Mesendoderm (in vitro differentiated cells): ENCODE measurements around the gene RTL10.
"Not testable (repeated sequence)": the region's sequence is repeated elsewhere in the genome, so short reads cannot be mapped to it uniquely, and the experiment has no call there.

Experiments used
- DNase-seq: peaks from one replicate; pipeline ENCODE4 v3.0.0; 2013
- H2AK5ac ChIP-seq: 2 replicates; pipeline ENCODE4 v1.6.1; 2013; ENCODE audit warnings: low read length, inconsistent platforms
- H2BK120ac ChIP-seq: 2 replicates; pipeline ENCODE4 v1.6.1; 2013; ENCODE audit warnings: low read depth, mild to moderate bottlenecking, low read length, moderate library complexity, mixed read lengths
- H2BK15ac ChIP-seq: replicated peaks from 2 replicates; pipeline ENCODE4 v1.6.1; 2013; ENCODE audit warnings: low read depth, mild to moderate bottlenecking, moderate library complexity
- H2BK5ac ChIP-seq: 2 replicates; pipeline ENCODE4 v1.6.1; 2013; ENCODE audit warnings: low read length, inconsistent platforms
- H3K18ac ChIP-seq: 2 replicates; pipeline ENCODE4 v1.6.1; 2013; ENCODE audit warnings: mild to moderate bottlenecking, low read length, mixed read lengths
- H3K23ac ChIP-seq: one replicate; pipeline ENCODE4 v1.6.1; 2013; ENCODE audit warnings: low read length
- H3K27ac ChIP-seq: 2 replicates; pipeline ENCODE4 v1.5.1; 2013; ENCODE audit warnings: low read depth, mild to moderate bottlenecking, inconsistent platforms, low read length, moderate library complexity
- H3K27me3 ChIP-seq: 2 replicates; pipeline ENCODE4 v1.6.1; 2013; ENCODE audit warnings: low read length, control low read depth, mild to moderate bottlenecking, inconsistent platforms; ENCODE audit not compliant: insufficient read depth, poor library complexity
- H3K36me3 ChIP-seq: 2 replicates; pipeline ENCODE4 v1.6.1; 2013; ENCODE audit warnings: low read length, inconsistent platforms; ENCODE audit not compliant: control insufficient read depth, insufficient read depth
- H3K4ac ChIP-seq: one replicate; pipeline ENCODE4 v1.6.1; 2013; ENCODE audit warnings: low read depth, mild to moderate bottlenecking, low read length, moderate library complexity
- H3K4me1 ChIP-seq: 2 replicates; pipeline ENCODE4 v1.6.1; 2013; ENCODE audit warnings: low read depth, low read length, inconsistent platforms; ENCODE audit not compliant: control insufficient read depth
- H3K4me2 ChIP-seq: 2 replicates; pipeline ENCODE4 v1.6.1; 2013; ENCODE audit warnings: low read length
- H3K4me3 ChIP-seq: 2 replicates; pipeline ENCODE4 v1.5.1; 2013; ENCODE audit warnings: mild to moderate bottlenecking, low read length
- H3K56ac ChIP-seq: one replicate; pipeline ENCODE4 v1.6.1; 2013; ENCODE audit warnings: low read length
- H3K79me1 ChIP-seq: 2 replicates; pipeline ENCODE4 v1.6.1; 2013; ENCODE audit warnings: low read length, inconsistent platforms
- H3K79me2 ChIP-seq: 2 replicates; pipeline ENCODE4 v1.6.1; 2013; ENCODE audit warnings: mild to moderate bottlenecking, low read length; ENCODE audit not compliant: control insufficient read depth, insufficient read depth
- H3K9ac ChIP-seq: 2 replicates; pipeline ENCODE4 v1.6.1; 2013; ENCODE audit warnings: low read length, inconsistent platforms
- H4K5ac ChIP-seq: one replicate; pipeline ENCODE4 v1.6.1; 2013; ENCODE audit warnings: low read length
- H4K8ac ChIP-seq: one replicate; pipeline ENCODE4 v1.6.1; 2013; ENCODE audit warnings: low read depth, mild to moderate bottlenecking, control low read depth, low read length, moderate library complexity
- WGBS: extraction: QIAGEN DNeasy Blood & Tissue Kit; methylation state at CpG from one replicate; pipeline ENCODE4 v1.1.7; 2013; ENCODE audit warnings: low lambda C conversion rate, missing lambda C conversion rate; ENCODE audit not compliant: insufficient coverage; ENCODE audit errors: extremely low coverage; 5-methylcytosine and 5-hydroxymethylcytosine counted together

The RTL10 gene

GRCh38 chr22:19831979-19832378 lies 22.7 kb downstream of the RTL10 start:
- H3K4me1 ChIP-seq, H3K79me1 ChIP-seq, H4K8ac ChIP-seq, H3K18ac ChIP-seq, H3K79me2 ChIP-seq, H2BK15ac ChIP-seq, H2BK120ac ChIP-seq, H4K5ac ChIP-seq, H3K36me3 ChIP-seq, H3K4ac ChIP-seq, H3K4me2 ChIP-seq, H3K56ac ChIP-seq, H2BK5ac ChIP-seq, H3K27ac ChIP-seq, H3K27me3 ChIP-seq, DNase-seq, H3K9ac ChIP-seq, H3K4me3 ChIP-seq, H2AK5ac ChIP-seq, H3K23ac ChIP-seq: not testable (repeated sequence)
- no CpG with 5 or more reads among the region's 3 CpGs for WGBS

DNA sequence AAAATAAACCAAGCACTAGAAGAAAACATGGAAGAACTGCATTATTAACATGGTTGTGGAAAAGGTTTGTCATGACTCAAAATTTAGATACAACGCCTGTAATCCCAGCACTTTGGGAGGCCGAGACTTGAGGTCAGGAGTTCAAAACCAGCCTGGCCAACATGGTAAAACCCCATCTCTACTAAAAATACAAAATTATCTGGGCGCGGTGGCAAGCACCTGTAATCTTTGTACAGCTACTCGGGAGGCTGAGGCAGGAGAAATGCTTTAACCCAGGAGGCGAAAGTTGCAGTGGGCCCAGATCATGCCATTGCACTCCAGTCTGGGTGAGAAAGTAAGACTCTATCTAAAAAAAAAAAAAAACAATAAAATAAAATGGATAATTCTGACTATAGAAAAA lies 23.7 kb downstream of the RTL10 start:
- Histone ChIP-seq H2BK5ac (no peak overlapping the region), H3K4ac (no peak overlapping the region), H2AK5ac (no peak overlapping the region), H3K56ac (no peak overlapping the region), H3K4me2 (no peak overlapping the region), H3K27ac (no peak overlapping the region), H4K5ac (no peak overlapping the region), H3K9ac (no peak overlapping the region), H3K4me1 (no peaks in the 10 kb centered on the region), H3K4me3 (no peak overlapping the region), H3K79me2 (no peaks in the 10 kb centered on the region), H3K79me1 (no peaks in the 10 kb centered on the region), H3K36me3 (no peaks in the 10 kb centered on the region), H2BK15ac (no peak overlapping the region), H3K23ac (no peak overlapping the region), H3K27me3 (no peaks in the 10 kb centered on the region), H3K18ac (no peak overlapping the region), H4K8ac (no peak overlapping the region), H2BK120ac (no peak overlapping the region)
- no CpG with 5 or more reads among the region's 6 CpGs for WGBS
- DNase-seq: no peak

GRCh38 chr22:19828035-19828401 lies 26.7 kb downstream of the RTL10 start:
- Histone ChIP-seq H3K27ac (no peak overlapping the region), H3K4ac (no peak overlapping the region), H3K23ac (no peak overlapping the region), H2AK5ac (no peak overlapping the region), H2BK15ac (no peak overlapping the region), H3K27me3 (no peaks in the 10 kb centered on the region), H3K79me2 (peaks cover 1% of the 10 kb centered on the region), H2BK5ac (no peak overlapping the region), H3K18ac (no peak overlapping the region), H4K8ac (no peak overlapping the region), H3K9ac (no peak overlapping the region), H3K4me3 (no peak overlapping the region), H3K4me1 (no peaks in the 10 kb centered on the region), H3K79me1 (peaks cover 2% of the 10 kb centered on the region), H2BK120ac (no peak overlapping the region), H3K4me2 (no peak overlapping the region), H3K56ac (no peak overlapping the region), H4K5ac (no peak overlapping the region), H3K36me3 (no peaks in the 10 kb centered on the region)
- DNase-seq: no peak
- no CpG with 5 or more reads among the region's 2 CpGs for WGBS

DNA sequence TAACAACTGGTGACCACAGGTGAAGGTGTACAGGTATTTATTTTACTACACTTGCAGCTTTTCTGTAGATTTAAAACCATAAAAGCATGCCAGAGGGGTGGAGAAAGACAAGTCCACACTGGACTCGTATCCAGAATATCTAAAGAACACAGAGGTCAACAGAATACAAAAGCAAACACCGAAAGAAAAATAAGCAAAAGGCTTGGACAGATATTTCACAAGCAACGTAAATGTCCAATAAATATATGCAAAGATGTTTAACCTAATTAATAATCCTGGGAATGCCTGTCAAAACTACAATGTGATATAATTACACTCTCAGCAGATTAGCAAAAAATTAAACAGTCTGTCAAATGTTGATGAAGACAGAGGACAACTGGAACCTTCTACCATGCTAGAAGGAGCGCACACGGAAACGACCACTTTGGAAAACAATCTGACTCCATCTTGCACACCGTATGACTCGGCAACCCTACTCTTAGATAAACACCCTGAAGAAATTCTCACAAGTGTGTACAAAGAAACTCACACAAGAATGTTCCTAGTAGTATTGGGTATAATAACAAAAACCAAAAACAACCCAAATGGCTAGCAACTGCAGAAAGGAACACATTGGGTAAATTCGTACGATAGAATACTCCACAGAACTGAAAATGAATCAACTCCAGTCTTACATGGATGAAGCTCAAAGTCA lies 27.2 kb downstream of the RTL10 start:
- peaks cover 2% of the 10 kb centered on the region for H3K79me1 ChIP-seq
- H2AK5ac ChIP-seq: no peak overlapping the region
- no peak overlapping the region for H3K4me2 ChIP-seq
- H2BK15ac ChIP-seq: no peak overlapping the region
- peaks cover 1% of the 10 kb centered on the region for H3K79me2 ChIP-seq
- no peak overlapping the region for H3K56ac ChIP-seq
- DNase-seq: no peak
- no CpG with 5 or more reads among the region's 10 CpGs for WGBS
- no peak overlapping the region for H2BK5ac ChIP-seq
- H3K18ac ChIP-seq: no peak overlapping the region
- no peak overlapping the region for H4K5ac ChIP-seq
- H2BK120ac ChIP-seq: no peak overlapping the region
- no peaks in the 10 kb centered on the region for H3K36me3 ChIP-seq
- no peaks in the 10 kb centered on the region for H3K27me3 ChIP-seq
- H4K8ac ChIP-seq: no peak overlapping the region
- H3K4me1 ChIP-seq: no peaks in the 10 kb centered on the region
- H3K4me3 ChIP-seq: no peak overlapping the region
- H3K4ac ChIP-seq: no peak overlapping the region
- no peak overlapping the region for H3K9ac ChIP-seq
- H3K23ac ChIP-seq: no peak overlapping the region
- no peak overlapping the region for H3K27ac ChIP-seq

DNA sequence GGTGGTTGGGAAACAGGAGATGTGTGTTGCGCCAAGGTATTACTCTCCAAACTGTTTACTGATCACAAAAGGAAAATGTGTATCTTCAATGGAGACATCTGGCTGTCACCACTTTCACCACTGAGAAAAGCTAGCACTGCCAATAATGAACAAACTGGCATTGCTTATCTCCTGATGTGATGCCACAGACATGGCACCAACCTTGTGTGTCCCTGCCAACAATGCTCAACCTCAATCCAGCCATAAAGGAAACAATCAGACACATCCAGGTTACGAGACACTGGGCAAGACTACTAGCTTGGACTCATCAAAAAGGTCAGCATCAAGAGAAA lies 28.1 kb downstream of the RTL10 start:
- Histone ChIP-seq H4K8ac (no peak overlapping the region), H3K56ac (no peak overlapping the region), H3K27me3 (no peaks in the 10 kb centered on the region), H3K4me2 (no peak overlapping the region), H2AK5ac (no peak overlapping the region), H2BK15ac (no peak overlapping the region), H3K4me1 (no peaks in the 10 kb centered on the region), H3K36me3 (no peaks in the 10 kb centered on the region), H3K23ac (no peak overlapping the region), H3K4ac (no peak overlapping the region), H2BK120ac (no peak overlapping the region), H4K5ac (no peak overlapping the region), H2BK5ac (no peak overlapping the region), H3K27ac (no peak overlapping the region), H3K79me1 (peaks cover 2% of the 10 kb centered on the region), H3K79me2 (peaks cover 1% of the 10 kb centered on the region), H3K9ac (no peak overlapping the region), H3K18ac (no peak overlapping the region), H3K4me3 (no peak overlapping the region)
- no CpG with 5 or more reads among the region's 2 CpGs for WGBS
- no peak for DNase-seq

GRCh38 chr22:19825904-19826618 lies 28.6 kb downstream of the RTL10 start:
- no peak for DNase-seq
- WGBS: no CpG with 5 or more reads among the region's 7 CpGs
- Histone ChIP-seq H2BK120ac (no peak overlapping the region), H3K4me2 (no peak overlapping the region), H4K8ac (no peak overlapping the region), H3K4me3 (no peak overlapping the region), H3K36me3 (no peaks in the 10 kb centered on the region), H2AK5ac (no peak overlapping the region), H3K23ac (no peak overlapping the region), H3K4me1 (no peaks in the 10 kb centered on the region), H3K27me3 (no peaks in the 10 kb centered on the region), H3K9ac (no peak overlapping the region), H3K4ac (no peak overlapping the region), H4K5ac (no peak overlapping the region), H2BK15ac (no peak overlapping the region), H3K27ac (no peak overlapping the region), H3K56ac (no peak overlapping the region), H3K18ac (no peak overlapping the region), H2BK5ac (no peak overlapping the region), H3K79me2 (peaks cover 1% of the 10 kb centered on the region), H3K79me1 (peaks cover 2% of the 10 kb centered on the region)
